ENCODE measurements around the gene TUBGCP6.
A peak's percentile ranks its signal among the peaks of the same experiment; 100 is the strongest.

The TUBGCP6 gene

GRCh38 chr22:50197856-50198623 is 46.8 kb downstream of the TUBGCP6 start:
- DNase-seq (ENCODE audit: low read depth in 2 of 2): no peak

- no peak for DNase-seq (ENCODE audit: low read depth in 2 of 2)
These were observed 47.6 kb downstream of the TUBGCP6 start for GRCh38 chr22:50197000-50197800.

- no peak for DNase-seq (ENCODE audit: low read depth in 2 of 2)
These were observed 48.6 kb downstream of the TUBGCP6 start for GRCh38 chr22:50196256-50196655.

- DNase-seq (ENCODE audit: low read depth in 2 of 2): no peak
These were observed 50.6 kb downstream of the TUBGCP6 start for GRCh38 chr22:50194037-50194805.

- DNase-seq (ENCODE audit: low read depth in 2 of 2): no peak
These were observed 51.2 kb downstream of the TUBGCP6 start for GRCh38 chr22:50193621-50194020.

GRCh38 chr22:50192436-50193204 is 52.2 kb downstream of the TUBGCP6 start:
- DNase-seq (ENCODE audit: low read depth in 2 of 2): no peak

GRCh38 chr22:50190941-50191741 is 53.7 kb downstream of the TUBGCP6 start:
- DNase-seq (ENCODE audit: low read depth in 2 of 2): peak; percentile 64 to 67

- DNase-seq (ENCODE audit: low read depth in 2 of 2): peak; percentile 68 to 74
These were observed 54.5 kb downstream of the TUBGCP6 start for GRCh38 chr22:50190182-50190940.

- no peak for DNase-seq (ENCODE audit: low read depth in 2 of 2)
These were observed 55.0 kb downstream of the TUBGCP6 start for GRCh38 chr22:50189849-50190181.

- DNase-seq (ENCODE audit: low read depth in 2 of 2): no peak
These were observed 55.5 kb downstream of the TUBGCP6 start for GRCh38 chr22:50189184-50189848.

- DNase-seq (ENCODE audit: low read depth in 2 of 2): no peak
These were observed 56.5 kb downstream of the TUBGCP6 start for GRCh38 chr22:50188356-50188755.

GRCh38 chr22:50186761-50187523 is 57.9 kb downstream of the TUBGCP6 start:
- DNase-seq (ENCODE audit: low read depth in 2 of 2): no peak

GRCh38 chr22:50186181-50186714 is 58.6 kb downstream of the TUBGCP6 start:
- no peak for DNase-seq (ENCODE audit: low read depth in 2 of 2)

GRCh38 chr22:50185375-50186087 is 59.3 kb downstream of the TUBGCP6 start, which contains the start of gene TRABD:
Gene TRABD, plus strand, starts transcription at chr22:50185913. Its CDS starts 7,148 bp downstream, at chr22:50193061.
- DNase-seq (ENCODE audit: low read depth in 2 of 2): peak; percentile 85 to 88

- no peak for DNase-seq (ENCODE audit: low read depth in 2 of 2)
These were observed 59.9 kb downstream of the TUBGCP6 start for GRCh38 chr22:50184902-50185374.

GRCh38 chr22:50184004-50184901 is 60.6 kb downstream of the TUBGCP6 start:
- DNase-seq (ENCODE audit: low read depth in 2 of 2): no peak
